Esophagus squamous epithelium (tissue), 5 donors: ENCODE measurements around the gene UGT1A8. TPM values are rescaled to one million over a fixed set of nuclear protein-coding genes. Genes with fewer than 3 reads are reported as not detected.
"Not testable (repeated sequence)": the region's sequence is repeated elsewhere in the genome, so short reads cannot be mapped to it uniquely, and the experiment has no call there.

Experiments
- DNase-seq: peaks from one replicate; lab custom pipeline; 2025; lab: John Stamatoyannopoulos, UW
- H3K27ac ChIP-seq, 4 donors: fragments of 200-600 bp; sonication (generic); one replicate each; pipeline ENCODE4 v1.5.1; 2016 to 2019; ENCODE audit warnings: mild to moderate bottlenecking in 1 of 4
- H3K27me3 ChIP-seq, 4 donors: fragments of 200-600 bp; sonication (generic); 1 replicate in 3 of 4; 2 replicates in 1 of 4; pipeline versions ENCODE4 v1.5.1 to v1.6.0; 2017 to 2021; ENCODE audit warnings: antibody characterized with exemption in 1 of 4
- H3K36me3 ChIP-seq, 3 donors: fragments of 200-600 bp; sonication (generic); one replicate each; pipeline ENCODE4 v1.5.1; 2016 to 2019
- H3K4me1 ChIP-seq, 3 donors: fragments of 200-600 bp; sonication (generic); one replicate each; pipeline ENCODE4 v1.5.1; 2017 to 2019
- H3K4me3 ChIP-seq, 4 donors: fragments of 200-600 bp; sonication (generic); 1 replicate in 3 of 4; 2 replicates in 1 of 4; pipeline ENCODE4 v1.5.1; 2016 to 2019; ENCODE audit warnings: mild to moderate bottlenecking in 2 of 4, moderate library complexity in 1 of 4
- H3K9me3 ChIP-seq, 3 donors: fragments of 200-600 bp; sonication (generic); one replicate each; pipeline ENCODE4 v1.5.1; 2016 to 2019
- POLR2A ChIP-seq, 4 donors: fragments of 450-650 bp; IDR thresholded peaks; one replicate each; pipeline ENCODE4 v1.6.1; 2017; ENCODE audit warnings: antibody characterized with exemption in 4 of 4, mild to moderate bottlenecking in 4 of 4, moderate library complexity in 3 of 4
- WGBS, 2 donors: methylation state at CpG; one replicate each; pipeline ENCODE4 v1.1.5; 2018; 5-methylcytosine and 5-hydroxymethylcytosine counted together
- intact Hi-C: fragments of 100-400 bp; cut with DNase I; formaldehyde crosslinking; loops from one replicate; pipeline ENCODE4 v1.15.0; 2022
- total RNA-seq, 4 donors: library from RNA; depleted of rRNA; stranded (reverse); fragments of >200 nt; gene quantifications; one replicate each; pipeline ENCODE4 v1.1.0, GENCODE V29; 2016
- TF ChIP-seq, protein P1 (sequence below), 6 experiments: fragments of 450-650 bp in 4 of 6; fragments of 200-600 bp in 2 of 6; sonication (generic) in 2 of 6; IDR thresholded peaks; one replicate each; pipeline ENCODE4 v1.5.1; 2016 to 2019; ENCODE audit warnings: antibody characterized with exemption in 6 of 6, mild to moderate bottlenecking in 4 of 6, moderate library complexity in 4 of 6
- donor health status: DM: yes; HTN: yes; CAD: no.

UGT1A8 gene
- total RNA-seq, 4 donors from 2014 or later = 0.13 to 1.7 (median 0.84) TPM

- 79 to 98% methylated on average over 6 of the region's 6 CpGs for WGBS, 2 donors
- Histone ChIP-seq H3K9me3 (no peaks in the 10 kb centered on the region), H3K36me3 (peaks cover 0 to 7% (median 0%) of the 10 kb centered on the region in 3 donors), H3K27me3 (no peaks in the 10 kb centered on the region), H3K27ac (no peak overlapping the region), H3K4me3 (no peak overlapping the region), H3K4me1 (no peaks in the 10 kb centered on the region)
- DNase-seq = no peak
- intact Hi-C loops = no loop called here
- TF ChIP-seq POLR2A (IDR thresholded peaks at IDR 0.05) = no peak
- TF ChIP-seq, protein P1, sequence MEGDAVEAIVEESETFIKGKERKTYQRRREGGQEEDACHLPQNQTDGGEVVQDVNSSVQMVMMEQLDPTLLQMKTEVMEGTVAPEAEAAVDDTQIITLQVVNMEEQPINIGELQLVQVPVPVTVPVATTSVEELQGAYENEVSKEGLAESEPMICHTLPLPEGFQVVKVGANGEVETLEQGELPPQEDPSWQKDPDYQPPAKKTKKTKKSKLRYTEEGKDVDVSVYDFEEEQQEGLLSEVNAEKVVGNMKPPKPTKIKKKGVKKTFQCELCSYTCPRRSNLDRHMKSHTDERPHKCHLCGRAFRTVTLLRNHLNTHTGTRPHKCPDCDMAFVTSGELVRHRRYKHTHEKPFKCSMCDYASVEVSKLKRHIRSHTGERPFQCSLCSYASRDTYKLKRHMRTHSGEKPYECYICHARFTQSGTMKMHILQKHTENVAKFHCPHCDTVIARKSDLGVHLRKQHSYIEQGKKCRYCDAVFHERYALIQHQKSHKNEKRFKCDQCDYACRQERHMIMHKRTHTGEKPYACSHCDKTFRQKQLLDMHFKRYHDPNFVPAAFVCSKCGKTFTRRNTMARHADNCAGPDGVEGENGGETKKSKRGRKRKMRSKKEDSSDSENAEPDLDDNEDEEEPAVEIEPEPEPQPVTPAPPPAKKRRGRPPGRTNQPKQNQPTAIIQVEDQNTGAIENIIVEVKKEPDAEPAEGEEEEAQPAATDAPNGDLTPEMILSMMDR (IDR thresholded peaks at IDR 0.05) = no peak
Measured at GRCh38 chr2:233747283-233747544, 129.8 kb downstream of the UGT1A8 start.

DNA sequence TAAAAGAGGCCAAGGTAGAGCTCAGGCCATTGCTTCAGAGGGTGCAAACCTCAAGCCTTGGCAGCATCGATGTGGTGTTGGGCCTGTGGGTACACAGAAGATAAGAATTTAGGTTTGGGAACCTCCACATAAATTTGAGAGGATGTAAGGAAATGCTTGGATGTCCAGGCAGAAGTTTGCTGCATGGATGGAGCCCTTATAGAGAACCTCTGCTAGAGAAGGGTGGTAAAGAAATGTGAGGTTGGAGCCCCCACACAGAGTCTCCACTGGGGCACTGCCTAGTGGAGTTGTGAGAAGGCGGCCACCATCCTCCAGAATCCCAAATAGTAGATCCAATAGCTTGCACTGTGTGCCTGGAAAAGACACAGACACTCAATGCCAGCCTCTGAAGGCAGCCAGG lies 133.3 kb downstream of the UGT1A8 start:
- H3K27me3 ChIP-seq, H3K9me3 ChIP-seq, DNase-seq, H3K4me1 ChIP-seq, intact Hi-C loops, H3K27ac ChIP-seq, H3K4me3 ChIP-seq: not testable (repeated sequence)
- H3K36me3 ChIP-seq = peaks cover 0 to 17% (median 0%) of the 10 kb centered on the region in 3 donors
- WGBS, 2 donors = 83 to 100% methylated on average over 1 to 2 of the region's 2 CpGs

DNA sequence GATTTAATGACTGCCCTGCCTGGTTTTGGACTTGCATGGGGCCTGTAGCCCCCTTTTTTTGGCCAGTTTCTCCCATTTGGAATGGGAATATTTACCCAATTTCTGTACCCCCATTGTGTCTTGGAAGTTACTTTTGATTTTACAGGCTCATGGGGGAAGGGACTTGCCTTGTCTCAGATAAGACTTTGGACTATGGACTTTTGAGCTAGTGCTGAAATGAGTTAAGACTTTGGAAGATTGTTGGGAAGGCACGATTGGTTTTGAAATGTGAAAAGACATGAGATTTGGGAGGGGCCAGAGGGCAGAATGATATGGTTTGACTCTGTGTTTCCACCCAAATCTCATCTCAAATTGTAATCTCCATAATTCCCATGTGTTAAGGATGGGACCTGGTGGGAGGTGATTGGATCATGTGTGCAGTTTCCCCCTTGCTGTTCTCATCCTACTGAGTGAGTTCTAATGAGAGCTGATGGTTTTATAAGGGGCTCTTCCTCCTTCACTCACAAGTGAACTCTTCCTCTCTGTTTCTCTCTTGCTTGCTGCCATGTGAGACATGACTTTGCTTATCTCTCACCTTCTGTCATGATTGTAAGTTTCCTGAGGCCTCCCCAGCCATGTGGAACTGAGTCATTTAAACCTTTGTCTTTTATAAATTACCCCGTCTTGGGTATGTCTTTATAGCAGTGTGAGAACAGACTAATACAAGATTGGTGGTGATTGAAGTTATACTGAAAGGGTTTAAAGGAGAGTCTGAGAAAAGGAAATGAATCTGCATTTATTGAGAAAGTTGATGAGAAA lies 134.0 kb downstream of the UGT1A8 start:
- H3K4me3 ChIP-seq, H3K27ac ChIP-seq, H3K4me1 ChIP-seq, H3K9me3 ChIP-seq, H3K27me3 ChIP-seq, DNase-seq, intact Hi-C loops: not testable (repeated sequence)
- WGBS, 2 donors = 59 to 74% methylated on average over 2 of the region's 2 CpGs
- peaks cover 0 to 17% (median 0%) of the 10 kb centered on the region in 3 donors for H3K36me3 ChIP-seq

- 91 to 97% methylated on average over 21 to 30 of the region's 44 CpGs for WGBS, 2 donors
- intact Hi-C loops = no loop called here
- Histone ChIP-seq H3K27ac (no peak overlapping the region), H3K4me1 (peaks cover 0 to 7% (median 0%) of the 10 kb centered on the region in 3 donors), H3K27me3 (no peaks in the 10 kb centered on the region), H3K4me3 (no peak overlapping the region), H3K36me3 (peaks cover 0 to 17% (median 0%) of the 10 kb centered on the region in 3 donors), H3K9me3 (no peaks in the 10 kb centered on the region)
- TF ChIP-seq, protein P1 (IDR thresholded peaks at IDR 0.05) = no peak
- no peak for TF ChIP-seq POLR2A (IDR thresholded peaks at IDR 0.05)
- DNase-seq = no peak
Measured at GRCh38 chr2:233754872-233755611, 137.6 kb downstream of the UGT1A8 start.

GRCh38 chr2:233756429-233757081 lies 139.1 kb downstream of the UGT1A8 start:
- 53 to 71% methylated on average over 7 of the region's 7 CpGs for WGBS, 2 donors
- TF ChIP-seq POLR2A (IDR thresholded peaks at IDR 0.05) = no peak
- TF ChIP-seq, protein P1 (IDR thresholded peaks at IDR 0.05) = no peak
- H3K4me3 ChIP-seq = no peak overlapping the region
- intact Hi-C loops = no loop called here
- no peak overlapping the region for H3K27ac ChIP-seq
- H3K36me3 ChIP-seq = peaks cover 0 to 17% (median 0%) of the 10 kb centered on the region in 3 donors
- H3K4me1 ChIP-seq = peaks cover 5 to 22% (median 6%) of the 10 kb centered on the region in 3 donors
- no peak for DNase-seq
- no peaks in the 10 kb centered on the region for H3K9me3 ChIP-seq
- no peaks in the 10 kb centered on the region for H3K27me3 ChIP-seq

- DNase-seq = no peak
- intact Hi-C loops = no loop called here
Measured at GRCh38 chr2:233758141-233758540, 140.7 kb downstream of the UGT1A8 start.

More at GRCh38 chr2:233758141-233758540, 140.7 kb downstream of the UGT1A8 start:
- H3K4me3 ChIP-seq = no peak overlapping the region
- peaks cover 5 to 27% (median 9%) of the 10 kb centered on the region in 3 donors for H3K4me1 ChIP-seq
- H3K36me3 ChIP-seq = peaks cover 0 to 17% (median 0%) of the 10 kb centered on the region in 3 donors
- no peaks in the 10 kb centered on the region for H3K27me3 ChIP-seq
- H3K9me3 ChIP-seq = no peaks in the 10 kb centered on the region
- no peak overlapping the region for H3K27ac ChIP-seq
- TF ChIP-seq, protein P1 (IDR thresholded peaks at IDR 0.05) = no peak
- TF ChIP-seq POLR2A (IDR thresholded peaks at IDR 0.05) = no peak
